HG03457 (cell line): ENCODE measurements around the gene ELF1.
"Not testable (repeated sequence)": the region's sequence is repeated elsewhere in the genome, so short reads cannot be mapped to it uniquely, and the experiment has no call there.

ENCODE experiments used
- ATAC-seq: cut with Tn5 transposase; IDR thresholded peaks from one replicate; pipeline ENCODE4 v1.9.1; 2021; ENCODE audit warnings: moderate number of reproducible peaks; ENCODE audit not compliant: unreplicated experiment

Gene ELF1

DNA sequence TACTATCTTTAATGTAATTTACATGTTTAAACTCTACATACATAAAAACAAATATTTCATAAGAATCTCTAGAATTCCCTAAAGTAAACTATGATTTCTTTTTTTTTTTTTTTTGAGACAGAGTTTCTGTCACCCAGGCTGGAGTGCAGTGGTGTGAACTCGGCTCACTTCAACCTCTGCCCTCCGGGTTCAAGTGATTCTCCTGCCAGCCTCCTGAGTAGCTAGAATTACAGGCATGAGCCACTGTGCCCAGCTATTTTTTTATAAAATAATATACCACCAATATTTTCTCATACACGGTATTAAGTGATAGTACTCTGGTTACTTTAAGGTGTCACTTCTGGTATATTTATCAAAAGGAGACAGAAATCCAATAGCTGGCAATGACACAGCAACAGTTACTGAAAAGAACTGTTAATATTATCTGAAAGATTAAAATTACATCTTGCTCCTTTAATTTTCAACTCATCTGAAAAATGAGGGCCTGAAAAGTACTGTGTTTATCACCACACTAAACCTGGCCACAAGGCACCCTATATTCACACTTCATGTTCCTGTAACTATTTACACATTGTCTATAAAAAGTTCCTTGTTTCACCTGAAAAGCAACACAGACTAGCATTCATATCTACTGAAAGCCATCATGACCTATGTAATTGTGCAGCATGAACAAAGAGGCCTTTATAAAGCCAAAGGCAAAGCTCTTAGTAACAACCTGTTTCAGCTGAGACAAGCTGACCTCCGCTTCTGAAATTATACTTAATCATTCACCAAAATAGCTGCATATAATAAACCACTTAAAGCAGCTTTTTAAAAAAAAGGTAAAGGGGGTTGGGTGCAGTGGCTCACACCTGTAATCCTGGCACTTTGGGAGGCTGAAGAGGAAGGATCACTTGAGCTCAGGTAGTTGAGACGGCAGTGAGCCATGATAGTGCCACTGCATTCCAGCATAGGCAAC lies 123.6 kb downstream of the ELF1 start:
- ATAC-seq = no peak

- ATAC-seq = not testable (repeated sequence)
These were observed 125.5 kb downstream of the ELF1 start for GRCh38 chr13:40893573-40893972.

DNA sequence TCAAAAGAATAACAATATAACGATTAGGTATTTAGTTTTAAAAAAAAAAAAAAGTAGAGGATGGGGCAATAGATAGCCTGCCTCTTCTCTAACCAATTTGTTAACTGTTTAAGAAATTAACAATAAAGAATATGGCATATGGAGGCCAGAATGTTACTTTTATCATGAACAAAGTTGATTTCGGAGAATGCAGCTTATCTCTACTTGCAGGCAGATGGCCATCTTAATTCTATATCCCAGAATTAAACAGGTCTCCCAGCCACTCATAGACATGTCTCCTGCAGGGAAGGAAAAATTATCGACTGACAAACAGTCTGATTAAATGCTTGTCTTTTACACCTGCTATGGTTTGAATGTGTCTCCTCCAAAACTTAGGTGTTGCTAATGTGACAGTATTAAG lies 133.1 kb downstream of the ELF1 start:
- ATAC-seq = no peak

GRCh38 chr13:40884175-40884574 lies 134.9 kb downstream of the ELF1 start:
- ATAC-seq = not testable (repeated sequence)
